ENCODE measurements around the gene RPH3AL.
A peak's percentile ranks its signal among the peaks of the same experiment; 100 is the strongest.

RPH3AL gene

GRCh38 chr17:165939-166338, 186.7 kb downstream of the RPH3AL start:
- no CpG with 5 or more reads among the region's 14 CpGs for WGBS, 2 donors (ENCODE audit: extremely low coverage in 2 of 2, insufficient read length in 2 of 2, insufficient replicate concordance in 1 of 2)
- Histone ChIP-seq H3K4me3 (ENCODE audit: low read length in 2 of 2) (peak overlapping the region in 1 of 2 donors; percentile 17), H3K4ac (ENCODE audit: low read length) (no peak overlapping the region), H2BK120ac (ENCODE audit: low read depth, low read length) (no peak overlapping the region), H4K8ac (ENCODE audit: low read depth, low read length) (no peak overlapping the region), H3K18ac (ENCODE audit: low read length) (peak overlapping the region; percentile 0), H2AK5ac (ENCODE audit: low read depth, low read length) (peak overlapping the region; percentile 49), H2BK15ac (ENCODE audit: low read length) (peak overlapping the region; percentile 8), H3K4me1 (ENCODE audit: control insufficient read depth in 2 of 2, insufficient read depth in 1 of 2, low read depth in 1 of 2, low read length in 2 of 2) (peaks cover 0 to 6% of the 10 kb centered on the region in 2 donors), H3K9ac (ENCODE audit: low read depth, low read length, poor library complexity) (no peak overlapping the region), H3K23ac (ENCODE audit: low read depth, low read length, poor library complexity) (no peak overlapping the region), H2BK5ac (ENCODE audit: low read length) (no peak overlapping the region), H3K14ac (ENCODE audit: low read length) (no peak overlapping the region), H3K27me3 (ENCODE audit: control insufficient read depth in 3 of 3, insufficient read depth in 3 of 3, low read depth in 1 of 3, low read length in 3 of 3) (peaks cover 0 to 22% (median 0%) of the 10 kb centered on the region in 3 experiments), H4K91ac (ENCODE audit: low read depth, low read length, poor library complexity) (no peak overlapping the region), H3K79me1 (ENCODE audit: low read depth, low read length) (no peaks in the 10 kb centered on the region), H2AFZ (ENCODE audit: low read length) (no peak overlapping the region), H2BK12ac (ENCODE audit: low read length) (no peak overlapping the region), H3K36me3 (replicated peaks in 1 of 2; ENCODE audit: control insufficient read depth in 2 of 2, insufficient read depth in 2 of 2, low read length in 2 of 2) (no peaks in the 10 kb centered on the region), H3K27ac (replicated peaks; ENCODE audit: low read length) (no peak overlapping the region), H3K9me3 (replicated peaks in 1 of 2; ENCODE audit: control insufficient read depth in 2 of 2, insufficient read depth in 1 of 2, low read depth in 1 of 2, low read length in 2 of 2) (no peaks in the 10 kb centered on the region), H3K4me2 (ENCODE audit: insufficient read depth, low read length, poor library complexity, severe bottlenecking) (no peak overlapping the region)
- no peak for DNase-seq (ENCODE audit: low spot score)

GRCh38 chr17:164303-165235, 188.0 kb downstream of the RPH3AL start:
- Histone ChIP-seq H3K27ac (replicated peaks; ENCODE audit: low read length) (no peak overlapping the region), H3K36me3 (replicated peaks in 1 of 2; ENCODE audit: control insufficient read depth in 2 of 2, insufficient read depth in 2 of 2, low read length in 2 of 2) (no peaks in the 10 kb centered on the region), H3K14ac (ENCODE audit: low read length) (no peak overlapping the region), H2BK5ac (ENCODE audit: low read length) (peak overlapping the region; percentile 35), H2AFZ (ENCODE audit: low read length) (peak overlapping the region; percentile 72), H3K23ac (ENCODE audit: low read depth, low read length, poor library complexity) (no peak overlapping the region), H2BK15ac (ENCODE audit: low read length) (peak overlapping the region; percentile 73), H3K18ac (ENCODE audit: low read length) (peak overlapping the region; percentile 94), H2BK120ac (ENCODE audit: low read depth, low read length) (no peak overlapping the region), H2BK12ac (ENCODE audit: low read length) (peak overlapping the region; percentile 100), H4K8ac (ENCODE audit: low read depth, low read length) (no peak overlapping the region), H3K9me3 (replicated peaks in 1 of 2; ENCODE audit: control insufficient read depth in 2 of 2, insufficient read depth in 1 of 2, low read depth in 1 of 2, low read length in 2 of 2) (peaks cover 0 to 1% of the 10 kb centered on the region in 2 donors), H3K4me1 (ENCODE audit: control insufficient read depth in 2 of 2, insufficient read depth in 1 of 2, low read depth in 1 of 2, low read length in 2 of 2) (peaks cover 0 to 6% of the 10 kb centered on the region in 2 donors), H3K4me3 (ENCODE audit: low read length in 2 of 2) (no peak overlapping the region), H3K9ac (ENCODE audit: low read depth, low read length, poor library complexity) (no peak overlapping the region), H3K79me1 (ENCODE audit: low read depth, low read length) (peaks cover 3% of the 10 kb centered on the region), H4K91ac (ENCODE audit: low read depth, low read length, poor library complexity) (no peak overlapping the region), H3K27me3 (ENCODE audit: control insufficient read depth in 3 of 3, insufficient read depth in 3 of 3, low read depth in 1 of 3, low read length in 3 of 3) (peaks cover 0 to 24% (median 0%) of the 10 kb centered on the region in 3 experiments), H3K4me2 (ENCODE audit: insufficient read depth, low read length, poor library complexity, severe bottlenecking) (no peak overlapping the region), H2AK5ac (ENCODE audit: low read depth, low read length) (peak overlapping the region; percentile 87), H3K4ac (ENCODE audit: low read length) (no peak overlapping the region)
- peak; percentile 66 for DNase-seq (ENCODE audit: low spot score)
- WGBS, 2 donors (ENCODE audit: extremely low coverage in 2 of 2, insufficient read length in 2 of 2, insufficient replicate concordance in 1 of 2): no CpG with 5 or more reads among the region's 16 CpGs

- H3K9ac ChIP-seq (ENCODE audit: low read depth, low read length, poor library complexity): no peak overlapping the region
- no peak overlapping the region for H3K4me3 ChIP-seq (ENCODE audit: low read length in 2 of 2)
- WGBS, 2 donors (ENCODE audit: extremely low coverage in 2 of 2, insufficient read length in 2 of 2, insufficient replicate concordance in 1 of 2): no CpG with 5 or more reads among the region's 11 CpGs
- H2AFZ ChIP-seq (ENCODE audit: low read length): no peak overlapping the region
- no peak overlapping the region for H3K23ac ChIP-seq (ENCODE audit: low read depth, low read length, poor library complexity)
- H3K18ac ChIP-seq (ENCODE audit: low read length): peak overlapping the region; percentile 53
- peaks cover 0 to 25% (median 0%) of the 10 kb centered on the region in 3 experiments for H3K27me3 ChIP-seq (ENCODE audit: control insufficient read depth in 3 of 3, insufficient read depth in 3 of 3, low read depth in 1 of 3, low read length in 3 of 3)
- H2BK5ac ChIP-seq (ENCODE audit: low read length): peak overlapping the region; percentile 35
- H3K79me1 ChIP-seq (ENCODE audit: low read depth, low read length): peaks cover 4% of the 10 kb centered on the region
- H3K9me3 ChIP-seq (replicated peaks in 1 of 2; ENCODE audit: control insufficient read depth in 2 of 2, insufficient read depth in 1 of 2, low read depth in 1 of 2, low read length in 2 of 2): peaks cover 0 to 2% of the 10 kb centered on the region in 2 donors
- no peak overlapping the region for H4K8ac ChIP-seq (ENCODE audit: low read depth, low read length)
- no peak overlapping the region for H3K4me2 ChIP-seq (ENCODE audit: insufficient read depth, low read length, poor library complexity, severe bottlenecking)
- peak overlapping the region; percentile 26 for H2BK120ac ChIP-seq (ENCODE audit: low read depth, low read length)
- H3K27ac ChIP-seq (replicated peaks; ENCODE audit: low read length): no peak overlapping the region
- peaks cover 0 to 6% of the 10 kb centered on the region in 2 donors for H3K4me1 ChIP-seq (ENCODE audit: control insufficient read depth in 2 of 2, insufficient read depth in 1 of 2, low read depth in 1 of 2, low read length in 2 of 2)
- H3K4ac ChIP-seq (ENCODE audit: low read length): peak overlapping the region; percentile 60
- peak overlapping the region; percentile 73 for H2BK15ac ChIP-seq (ENCODE audit: low read length)
- peak overlapping the region; percentile 87 for H2BK12ac ChIP-seq (ENCODE audit: low read length)
- H4K91ac ChIP-seq (ENCODE audit: low read depth, low read length, poor library complexity): peak overlapping the region; percentile 22
- peak overlapping the region; percentile 87 for H2AK5ac ChIP-seq (ENCODE audit: low read depth, low read length)
- no peak for DNase-seq (ENCODE audit: low spot score)
- H3K36me3 ChIP-seq (replicated peaks in 1 of 2; ENCODE audit: control insufficient read depth in 2 of 2, insufficient read depth in 2 of 2, low read length in 2 of 2): no peaks in the 10 kb centered on the region
- H3K14ac ChIP-seq (ENCODE audit: low read length): peak overlapping the region; percentile 39
Observed at GRCh38 chr17:163514-164098, 189.0 kb downstream of the RPH3AL start.

DNA sequence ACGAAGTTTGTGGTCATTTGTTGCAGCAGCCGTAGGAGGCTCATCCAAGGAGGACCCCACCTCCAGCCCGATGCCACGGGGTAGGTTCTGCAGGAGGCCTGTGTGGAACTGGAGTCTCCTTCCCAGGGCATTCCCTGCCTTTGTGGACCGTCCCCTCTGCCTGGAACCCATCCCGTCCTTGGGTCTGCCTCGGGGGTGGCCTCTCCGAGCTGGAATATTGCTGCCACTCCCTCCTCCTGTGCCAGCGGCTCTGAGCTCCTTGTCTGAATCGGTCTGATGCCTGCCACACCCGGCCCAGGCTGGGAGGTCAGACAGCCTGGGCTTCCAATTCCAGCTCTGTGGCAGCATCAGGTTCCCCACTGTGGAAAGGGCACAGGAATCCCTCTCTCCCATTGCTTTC, 189.9 kb downstream of the RPH3AL start:
- no peak overlapping the region for H2BK5ac ChIP-seq (ENCODE audit: low read length)
- H3K27me3 ChIP-seq (ENCODE audit: control insufficient read depth in 3 of 3, insufficient read depth in 3 of 3, low read depth in 1 of 3, low read length in 3 of 3): peaks cover 0 to 25% (median 0%) of the 10 kb centered on the region in 3 experiments
- DNase-seq (ENCODE audit: low spot score): no peak
- H2BK15ac ChIP-seq (ENCODE audit: low read length): no peak overlapping the region
- WGBS, 2 donors (ENCODE audit: extremely low coverage in 2 of 2, insufficient read length in 2 of 2, insufficient replicate concordance in 1 of 2): no CpG with 5 or more reads among the region's 11 CpGs
- peaks cover 4% of the 10 kb centered on the region for H3K79me1 ChIP-seq (ENCODE audit: low read depth, low read length)
- peaks cover 0 to 6% of the 10 kb centered on the region in 2 donors for H3K4me1 ChIP-seq (ENCODE audit: control insufficient read depth in 2 of 2, insufficient read depth in 1 of 2, low read depth in 1 of 2, low read length in 2 of 2)
- H3K23ac ChIP-seq (ENCODE audit: low read depth, low read length, poor library complexity): no peak overlapping the region
- no peak overlapping the region for H2AFZ ChIP-seq (ENCODE audit: low read length)
- H3K18ac ChIP-seq (ENCODE audit: low read length): no peak overlapping the region
- no peak overlapping the region for H3K9ac ChIP-seq (ENCODE audit: low read depth, low read length, poor library complexity)
- no peak overlapping the region for H2AK5ac ChIP-seq (ENCODE audit: low read depth, low read length)
- no peak overlapping the region for H3K4me2 ChIP-seq (ENCODE audit: insufficient read depth, low read length, poor library complexity, severe bottlenecking)
- no peak overlapping the region for H3K14ac ChIP-seq (ENCODE audit: low read length)
- no peak overlapping the region for H4K8ac ChIP-seq (ENCODE audit: low read depth, low read length)
- H2BK120ac ChIP-seq (ENCODE audit: low read depth, low read length): no peak overlapping the region
- H3K36me3 ChIP-seq (replicated peaks in 1 of 2; ENCODE audit: control insufficient read depth in 2 of 2, insufficient read depth in 2 of 2, low read length in 2 of 2): no peaks in the 10 kb centered on the region
- no peak overlapping the region for H3K27ac ChIP-seq (replicated peaks; ENCODE audit: low read length)
- peaks cover 0 to 2% of the 10 kb centered on the region in 2 donors for H3K9me3 ChIP-seq (replicated peaks in 1 of 2; ENCODE audit: control insufficient read depth in 2 of 2, insufficient read depth in 1 of 2, low read depth in 1 of 2, low read length in 2 of 2)
- H4K91ac ChIP-seq (ENCODE audit: low read depth, low read length, poor library complexity): no peak overlapping the region
- H3K4me3 ChIP-seq (ENCODE audit: low read length in 2 of 2): no peak overlapping the region
- no peak overlapping the region for H2BK12ac ChIP-seq (ENCODE audit: low read length)
- no peak overlapping the region for H3K4ac ChIP-seq (ENCODE audit: low read length)
